Measurements from ENCODE around the gene FMNL2. TPM values are rescaled to one million over a fixed set of nuclear protein-coding genes. Genes with fewer than 3 reads are reported as not detected.
"Not testable (repeated sequence)": the region's sequence is repeated elsewhere in the genome, so short reads cannot be mapped to it uniquely, and the experiment has no call there.

Gene FMNL2
- total and polyA plus RNA-seq, 4 donors: 1.5 to 9.3 (median 5.1) TPM

DNA sequence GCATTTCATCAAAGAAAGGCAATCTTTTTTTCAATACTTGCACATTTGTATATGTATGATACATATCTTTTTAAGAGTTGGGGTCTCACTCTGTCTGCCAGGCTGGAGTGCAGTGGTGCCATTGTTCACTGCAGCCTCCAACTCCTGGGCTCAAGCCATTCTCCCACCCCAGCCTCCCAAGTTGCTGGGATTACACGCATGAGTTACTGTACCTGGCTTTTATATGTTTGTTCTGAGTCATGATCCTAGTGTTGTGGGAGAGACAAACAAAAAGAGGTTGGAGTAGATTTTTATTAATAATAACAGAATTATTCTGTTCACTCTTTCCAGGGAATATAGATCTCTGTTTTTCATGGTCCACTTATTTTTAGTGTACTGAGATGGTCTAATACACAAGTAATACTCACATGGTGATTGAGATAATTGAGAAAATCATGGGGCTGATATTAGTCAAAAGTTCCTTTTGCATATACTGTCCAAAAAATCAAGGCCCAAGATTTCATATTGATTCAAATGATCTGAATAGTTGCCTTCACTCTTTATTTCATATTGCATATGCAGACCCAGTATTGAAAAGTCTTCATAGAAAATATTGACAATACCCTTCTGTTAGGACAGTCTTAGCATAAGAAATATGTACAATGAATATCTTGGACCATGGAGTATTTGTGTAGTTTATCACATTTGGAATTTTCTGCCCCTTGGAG is 138.3 kb downstream of the FMNL2 start:
- no peaks in the 10 kb centered on the region for H3K36me3 ChIP-seq (ENCODE audit: control insufficient read depth in 4 of 4, insufficient read depth in 3 of 4, low read depth in 1 of 4, low read length in 3 of 4)
- TF ChIP-seq NR2F2 (IDR thresholded peaks at IDR 0.05): no peak
- TF ChIP-seq RXRA (IDR thresholded peaks at IDR 0.05): no peak
- TF ChIP-seq ATF3 (IDR thresholded peaks at IDR 0.05): no peak
- TF ChIP-seq HNF4A (conservative IDR thresholded peaks at IDR 0.05): no peak
- no peak for TF ChIP-seq REST (IDR thresholded peaks at IDR 0.05)
- no peak for TF ChIP-seq RAD21 (IDR thresholded peaks at IDR 0.05)
- H3K9ac ChIP-seq (ENCODE audit: low read depth in 1 of 2, low read length in 2 of 2): no peak overlapping the region
- H3K9me3 ChIP-seq (ENCODE audit: control insufficient read depth in 4 of 4, low read length in 3 of 4): no peaks in the 10 kb centered on the region
- H3K4me3 ChIP-seq (ENCODE audit: low read depth in 1 of 3, low read length in 3 of 3): no peak overlapping the region
- 85% methylated on average over 1 of the region's 1 CpG for WGBS
- H3K27ac ChIP-seq (ENCODE audit: low read depth in 1 of 2, low read length in 2 of 2): peak overlapping the region in 1 of 2 donors; percentile 12
- no peak for DNase-seq (ENCODE audit: low spot score)
- H3K27me3 ChIP-seq (ENCODE audit: control insufficient read depth in 4 of 4, insufficient read depth in 4 of 4, low read length in 3 of 4): no peaks in the 10 kb centered on the region
- H3K4me1 ChIP-seq (ENCODE audit: control insufficient read depth in 4 of 4, insufficient read depth in 4 of 4, low read length in 3 of 4): peaks cover 4 to 39% (median 19%) of the 10 kb centered on the region in 4 donors

GRCh38 chr2:152474523-152474922 is 139.5 kb downstream of the FMNL2 start:
- 77% methylated on average over 5 of the region's 5 CpGs for WGBS
- H3K27ac ChIP-seq (ENCODE audit: low read depth in 1 of 2, low read length in 2 of 2); H3K4me3 ChIP-seq (ENCODE audit: low read depth in 1 of 3, low read length in 3 of 3); H3K9ac ChIP-seq (ENCODE audit: low read depth in 1 of 2, low read length in 2 of 2); H3K27me3 ChIP-seq (ENCODE audit: control insufficient read depth in 4 of 4, insufficient read depth in 4 of 4, low read length in 3 of 4); DNase-seq (ENCODE audit: low spot score); H3K36me3 ChIP-seq (ENCODE audit: control insufficient read depth in 4 of 4, insufficient read depth in 3 of 4, low read depth in 1 of 4, low read length in 3 of 4); H3K9me3 ChIP-seq (ENCODE audit: control insufficient read depth in 4 of 4, low read length in 3 of 4): not testable (repeated sequence)
- peaks cover 4 to 39% (median 19%) of the 10 kb centered on the region in 4 donors for H3K4me1 ChIP-seq (ENCODE audit: control insufficient read depth in 4 of 4, insufficient read depth in 4 of 4, low read length in 3 of 4)

DNA sequence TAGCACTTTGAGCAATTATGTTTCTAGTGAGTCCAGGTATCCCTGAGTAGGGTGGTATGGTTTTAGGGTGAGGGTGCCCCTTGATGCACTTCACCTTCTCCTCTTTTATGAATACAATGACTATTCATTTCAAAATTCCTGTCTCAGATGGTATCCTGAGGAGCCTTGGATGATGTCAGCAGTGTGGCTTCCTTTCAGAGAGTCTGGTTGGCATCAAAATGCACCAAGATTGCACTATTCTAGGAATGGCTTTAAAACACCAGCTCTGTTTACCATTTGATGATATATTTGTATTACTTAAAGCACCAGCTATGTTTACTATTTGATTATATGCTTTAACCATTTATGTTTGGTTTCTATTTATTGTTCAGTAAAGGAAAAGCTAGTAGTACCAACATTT is 141.0 kb downstream of the FMNL2 start:
- no peak for DNase-seq (ENCODE audit: low spot score)
- H3K36me3 ChIP-seq (ENCODE audit: control insufficient read depth in 4 of 4, insufficient read depth in 3 of 4, low read depth in 1 of 4, low read length in 3 of 4): no peaks in the 10 kb centered on the region
- H3K27ac ChIP-seq (ENCODE audit: low read depth in 1 of 2, low read length in 2 of 2): no peak overlapping the region
- H3K4me3 ChIP-seq (ENCODE audit: low read depth in 1 of 3, low read length in 3 of 3): no peak overlapping the region
- peaks cover 4 to 35% (median 19%) of the 10 kb centered on the region in 4 donors for H3K4me1 ChIP-seq (ENCODE audit: control insufficient read depth in 4 of 4, insufficient read depth in 4 of 4, low read length in 3 of 4)
- H3K9me3 ChIP-seq (ENCODE audit: control insufficient read depth in 4 of 4, low read length in 3 of 4): no peaks in the 10 kb centered on the region
- H3K27me3 ChIP-seq (ENCODE audit: control insufficient read depth in 4 of 4, insufficient read depth in 4 of 4, low read length in 3 of 4): no peaks in the 10 kb centered on the region
- no peak overlapping the region for H3K9ac ChIP-seq (ENCODE audit: low read depth in 1 of 2, low read length in 2 of 2)
- TF ChIP-seq TAF1 (conservative IDR thresholded peaks at IDR 0.05): no peak
- TF ChIP-seq NR2F2 (IDR thresholded peaks at IDR 0.05): no peak
- no peak for TF ChIP-seq ATF3 (IDR thresholded peaks at IDR 0.05)
- no peak for TF ChIP-seq EGR1 (IDR thresholded peaks at IDR 0.05; ENCODE audit: low read depth in 2 of 2)
- TF ChIP-seq FOXA2 (IDR thresholded peaks at IDR 0.05): no peak
- TF ChIP-seq YY1 (IDR thresholded peaks at IDR 0.05): no peak
- no peak for TF ChIP-seq FOXA1 (IDR thresholded peaks at IDR 0.05)
- TF ChIP-seq, protein P1, sequence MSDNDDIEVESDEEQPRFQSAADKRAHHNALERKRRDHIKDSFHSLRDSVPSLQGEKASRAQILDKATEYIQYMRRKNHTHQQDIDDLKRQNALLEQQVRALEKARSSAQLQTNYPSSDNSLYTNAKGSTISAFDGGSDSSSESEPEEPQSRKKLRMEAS (IDR thresholded peaks at IDR 0.05): no peak
- no peak for TF ChIP-seq REST (IDR thresholded peaks at IDR 0.05)
- TF ChIP-seq RAD21 (IDR thresholded peaks at IDR 0.05): no peak
- TF ChIP-seq GABPA (IDR thresholded peaks at IDR 0.05 in 1 of 2, conservative IDR thresholded peaks at IDR 0.05 in 1 of 2): no peak
- TF ChIP-seq RXRA (IDR thresholded peaks at IDR 0.05): no peak
- no peak for TF ChIP-seq HNF4A (conservative IDR thresholded peaks at IDR 0.05)
- TF ChIP-seq HNF4G (IDR thresholded peaks at IDR 0.05): no peak
- TF ChIP-seq, protein P2, sequence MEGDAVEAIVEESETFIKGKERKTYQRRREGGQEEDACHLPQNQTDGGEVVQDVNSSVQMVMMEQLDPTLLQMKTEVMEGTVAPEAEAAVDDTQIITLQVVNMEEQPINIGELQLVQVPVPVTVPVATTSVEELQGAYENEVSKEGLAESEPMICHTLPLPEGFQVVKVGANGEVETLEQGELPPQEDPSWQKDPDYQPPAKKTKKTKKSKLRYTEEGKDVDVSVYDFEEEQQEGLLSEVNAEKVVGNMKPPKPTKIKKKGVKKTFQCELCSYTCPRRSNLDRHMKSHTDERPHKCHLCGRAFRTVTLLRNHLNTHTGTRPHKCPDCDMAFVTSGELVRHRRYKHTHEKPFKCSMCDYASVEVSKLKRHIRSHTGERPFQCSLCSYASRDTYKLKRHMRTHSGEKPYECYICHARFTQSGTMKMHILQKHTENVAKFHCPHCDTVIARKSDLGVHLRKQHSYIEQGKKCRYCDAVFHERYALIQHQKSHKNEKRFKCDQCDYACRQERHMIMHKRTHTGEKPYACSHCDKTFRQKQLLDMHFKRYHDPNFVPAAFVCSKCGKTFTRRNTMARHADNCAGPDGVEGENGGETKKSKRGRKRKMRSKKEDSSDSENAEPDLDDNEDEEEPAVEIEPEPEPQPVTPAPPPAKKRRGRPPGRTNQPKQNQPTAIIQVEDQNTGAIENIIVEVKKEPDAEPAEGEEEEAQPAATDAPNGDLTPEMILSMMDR (IDR thresholded peaks at IDR 0.05; ENCODE audit: low read depth, low read length, missing input control): no peak
- no peak for TF ChIP-seq JUND (IDR thresholded peaks at IDR 0.05)
